GM12873 (cell line): ENCODE results near the gene NIPAL4.

Source experiments
- CTCF ChIP-seq: IDR thresholded peaks from 2 replicates; pipeline ENCODE4 v1.5.1; 2012; ENCODE audit warnings: low read depth, mild to moderate bottlenecking, moderate library complexity, low read length, control low read depth; ENCODE audit not compliant: insufficient read depth; ENCODE audit errors: missing control alignments

The NIPAL4 gene

GRCh38 chr5:157521704-157522029, 61.7 kb downstream of the NIPAL4 start:
- TF ChIP-seq CTCF = no peak

- TF ChIP-seq CTCF = no peak
These were observed 64.0 kb downstream of the NIPAL4 start for GRCh38 chr5:157523976-157524375.
